D721Med (cell line): ENCODE results near the gene INO80.
"Not testable (repeated sequence)": the region's sequence is repeated elsewhere in the genome, so short reads cannot be mapped to it uniquely, and the experiment has no call there.

Experiments
- DNase-seq: peaks from one replicate; pipeline ENCODE4 v3.0.0; 2011; ENCODE audit warnings: low spot score; ENCODE audit not compliant: insufficient read length
- FAIRE-seq: peaks from 2 replicates; lab custom pipeline; 2011; peaks lifted over from hg19 to GRCh38; lab: Jason Lieb, UNC
- CTCF ChIP-seq: IDR thresholded peaks from 2 replicates; pipeline ENCODE4 v1.5.1; 2012; ENCODE audit warnings: mild to moderate bottlenecking, control low read depth; ENCODE audit not compliant: insufficient read depth; ENCODE audit errors: missing control alignments

The INO80 gene

GRCh38 chr15:41096178-41096577 lies 19.9 kb downstream of the INO80 start:
- FAIRE-seq = no peak
- DNase-seq = no peak
- TF ChIP-seq CTCF = no peak

- TF ChIP-seq CTCF = no peak
- no peak for FAIRE-seq
- no peak for DNase-seq
These were observed 31.1 kb downstream of the INO80 start for GRCh38 chr15:41085029-41085428.

DNA sequence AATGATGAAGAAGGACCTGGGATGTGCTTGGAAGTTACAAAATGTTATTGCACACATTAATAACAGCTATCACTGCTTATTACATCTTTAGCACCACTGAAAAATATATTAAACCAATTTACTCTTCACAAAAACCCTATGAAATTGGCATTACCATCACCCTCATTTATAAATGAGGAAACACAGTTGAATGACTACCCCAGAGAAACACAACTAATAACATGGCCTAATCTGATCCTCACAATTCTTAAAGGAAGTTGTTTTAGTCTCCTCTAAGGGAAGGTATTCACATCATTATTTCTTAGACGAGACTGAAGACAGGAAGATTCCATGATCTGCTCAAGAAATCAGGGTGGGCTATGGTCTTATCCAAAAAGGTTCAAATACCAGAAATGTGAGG lies 35.9 kb downstream of the INO80 start:
- FAIRE-seq (no peak), DNase-seq (no peak)
- no peak for TF ChIP-seq CTCF

DNA sequence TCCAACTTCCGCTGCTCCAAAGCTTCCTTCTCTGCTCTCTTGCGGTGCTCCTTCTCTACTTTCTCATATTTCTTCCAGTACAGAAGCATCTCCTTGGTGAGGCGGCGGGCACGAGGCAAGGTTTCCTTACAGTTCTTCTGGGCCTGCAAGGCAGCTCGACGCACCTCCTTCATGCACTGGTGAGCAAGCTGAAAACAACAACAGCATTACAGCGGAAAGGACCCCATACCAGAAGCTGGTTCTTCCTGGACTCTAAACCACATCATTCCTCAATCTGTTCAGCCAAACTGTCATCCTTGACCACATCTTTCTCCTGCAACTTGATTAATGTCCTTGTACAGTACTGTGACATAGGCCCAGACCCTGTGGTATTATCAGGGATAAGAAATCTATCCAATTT lies 36.4 kb downstream of the INO80 start:
- TF ChIP-seq CTCF = no peak
- FAIRE-seq (no peak), DNase-seq (no peak)

DNA sequence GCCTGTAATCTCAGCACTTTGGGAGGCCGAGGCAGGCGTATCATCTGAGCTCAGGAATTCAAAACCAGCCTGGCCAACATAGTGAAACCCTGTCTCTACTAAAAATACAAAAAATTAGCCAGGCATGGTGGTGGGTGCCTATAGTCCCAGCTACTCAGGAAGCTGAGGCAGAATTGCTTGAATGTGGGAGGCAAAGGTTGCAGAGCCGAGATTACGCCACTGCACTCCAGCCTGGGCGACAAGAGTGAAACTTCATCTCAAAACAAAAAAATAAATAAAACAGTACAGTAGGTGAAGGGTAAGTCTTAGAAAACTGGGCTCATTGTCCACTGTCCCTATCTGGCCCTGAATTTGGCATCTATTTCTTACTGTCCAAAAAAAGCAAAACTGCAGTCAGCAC lies 37.2 kb downstream of the INO80 start:
- not testable (repeated sequence) for DNase-seq, FAIRE-seq

DNA sequence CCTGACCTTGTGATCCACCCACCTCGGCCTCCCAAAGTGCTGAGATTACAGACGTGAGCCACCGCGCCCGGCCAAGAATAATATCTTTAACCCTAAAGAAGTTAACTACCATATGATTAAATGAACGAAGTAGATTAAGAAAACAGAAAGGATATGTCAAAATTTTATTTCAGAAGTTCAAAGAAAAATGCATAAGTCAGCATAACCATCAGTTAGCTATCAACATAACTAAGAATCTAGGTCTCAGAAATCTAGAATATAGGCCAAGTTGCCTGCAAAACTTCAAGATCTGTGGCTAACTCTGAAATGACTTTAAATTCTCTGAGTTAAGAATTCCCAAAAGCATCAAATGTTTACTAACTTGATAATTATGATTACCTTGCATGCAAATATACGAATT lies 38.0 kb downstream of the INO80 start:
- DNase-seq = no peak
- no peak for FAIRE-seq

GRCh38 chr15:41073028-41073427 lies 43.1 kb downstream of the INO80 start:
- no peak for FAIRE-seq
- no peak for TF ChIP-seq CTCF
- DNase-seq = no peak

More for the DNA sequence above, 38.0 kb downstream of the INO80 start:
- no peak for TF ChIP-seq CTCF

DNA sequence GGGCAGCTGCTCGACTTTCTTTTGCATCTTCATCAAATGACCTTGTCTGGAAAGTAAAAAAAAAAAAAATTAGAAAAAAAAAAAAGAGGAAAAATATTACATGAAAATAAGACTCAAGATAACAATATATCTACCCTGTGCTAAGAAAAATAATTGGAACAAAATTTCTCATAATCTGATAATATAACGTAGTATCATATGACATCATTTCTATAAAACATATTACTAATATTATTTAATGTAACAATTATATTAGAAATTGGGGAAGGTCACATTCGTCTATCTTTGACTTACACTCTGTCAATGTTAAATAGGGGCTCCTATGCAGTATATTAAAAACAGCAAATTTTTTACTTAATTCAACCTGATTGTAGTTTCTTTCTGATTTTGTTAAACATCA lies 44.1 kb downstream of the INO80 start:
- no peak for TF ChIP-seq CTCF
- no peak for DNase-seq
- FAIRE-seq = no peak
